ENCODE measurements around the gene TPPP3. TPM values are rescaled to one million over a fixed set of nuclear protein-coding genes. Genes with fewer than 3 reads are reported as not detected.

TPPP3 gene
- total and polyA plus RNA-seq, 9 of the 15 experiments (the other 6 are each of a cell fraction or from before 2014, with no cell fraction given): 0.13 to 0.50 (median 0.36) TPM; not detected in 2

DNA sequence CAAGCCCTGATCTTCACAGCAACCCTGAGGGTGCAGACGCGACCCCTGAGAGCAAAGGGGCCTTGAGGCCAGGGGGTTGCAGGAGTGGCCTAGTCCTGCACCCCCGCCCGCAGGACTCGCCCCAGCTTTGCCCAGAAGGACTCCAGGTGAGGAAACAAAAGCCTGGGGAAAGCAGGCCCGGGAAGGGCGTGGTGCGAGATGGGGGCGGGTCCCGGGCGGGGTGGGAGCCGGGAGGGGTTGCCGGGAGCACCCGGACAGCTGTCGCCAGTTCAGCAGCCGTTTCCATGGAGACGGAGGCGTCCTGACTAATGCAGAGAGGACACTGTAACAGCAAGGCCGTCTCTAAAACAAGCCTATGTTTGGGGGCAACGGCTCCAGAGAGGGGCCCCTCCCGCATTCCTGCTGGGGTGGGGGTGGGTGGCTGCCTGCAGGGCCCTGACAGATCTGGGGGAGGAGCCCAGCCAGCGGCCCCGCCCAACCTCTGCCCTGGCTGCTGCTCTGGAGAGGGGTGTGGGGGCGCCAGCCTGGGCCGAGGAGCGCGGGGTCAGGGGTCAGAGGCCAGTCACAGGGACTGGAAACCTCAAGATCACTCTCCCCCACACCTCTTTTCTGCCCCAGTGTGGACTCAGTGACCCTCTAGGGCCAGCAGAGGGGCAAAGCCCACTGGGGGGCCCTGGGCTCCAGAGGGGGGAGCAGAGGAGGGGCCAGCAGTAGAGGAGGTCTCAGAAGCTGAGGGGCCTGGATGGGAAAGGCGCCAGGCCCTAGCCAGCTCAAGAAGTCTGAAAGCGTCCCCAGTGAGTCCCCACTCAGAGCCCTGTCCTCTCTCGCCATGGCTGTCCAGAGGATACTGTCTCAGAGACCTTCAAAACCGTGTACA is 3.1 kb upstream of the TPPP3 start:
- Histone ChIP-seq H3K4me1 (replicated peaks in 1 of 2; ENCODE audit: control insufficient read depth in 2 of 2, insufficient read depth in 2 of 2, low read length in 2 of 2) (peaks cover 19 to 93% of the 10 kb centered on the region in 2 experiments), H3K4me3 (peak overlapping the region; percentile 23; the same call in 1 of the 2 replicates), H2AFZ (ENCODE audit: low read depth, low read length) (peak overlapping the region; percentile 76), H3K9ac (ENCODE audit: insufficient read depth in 1 of 2, low read depth in 2 of 2, low read length in 2 of 2) (peak overlapping the region in 1 of 2 experiments; percentile 87; a peak in 3 of 4 replicates), H4K20me1 (replicated peaks; ENCODE audit: control insufficient read depth, insufficient read depth, low read length) (no peaks in the 10 kb centered on the region), H3K79me2 (ENCODE audit: control insufficient read depth, insufficient read depth, low read length) (no peaks in the 10 kb centered on the region), H3K9me1 (ENCODE audit: control insufficient read depth, insufficient read depth, low read length) (no peaks in the 10 kb centered on the region), H3K4me2 (ENCODE audit: insufficient read depth, low read length) (peak overlapping the region; percentile 59), H3K36me3 (ENCODE audit: control insufficient read depth, insufficient read depth, low read length) (no peaks in the 10 kb centered on the region), H3K9me3 (replicated peaks; ENCODE audit: control insufficient read depth, insufficient read depth, low read depth, low read length) (no peaks in the 10 kb centered on the region), H3K27me3 (ENCODE audit: control insufficient read depth in 2 of 2, insufficient read depth in 2 of 2, low read length in 2 of 2) (peaks cover 0 to 22% of the 10 kb centered on the region in 2 experiments; a peak in 2 of 5 replicates), H3K27ac (ENCODE audit: extremely low read depth, low read depth, low read length) (peak overlapping the region; percentile 2; the same call in 1 of the 3 replicates)
- in situ Hi-C loops (cut with MboI): no loop called here
- FAIRE-seq: peak; percentile 80
- WGBS (ENCODE audit: insufficient coverage, low coverage, missing lambda C conversion rate): 12% methylated on average over 19 of the region's 31 CpGs
- CTCF ChIA-PET (ENCODE audit: low intra/inter-chr PET ratio): no interaction called here
- ATAC-seq: peak; percentile 79
- DNase-seq (ENCODE audit: extremely low read depth in 1 of 4, low spot score in 3 of 4): peak; percentile 92 to 94 (median 93)
- no TSS peak for BruUV-seq (replicated peaks)
- intact Hi-C loops (cut with micrococcal nuclease): loop anchor here (5.0 to 10.0 kb wide), 2 partner anchors 52 to 134 kb away; no protein-coding TSS in a partner anchor
- POLR2A ChIA-PET: no interaction called here
- TF ChIP-seq TEAD4 (IDR thresholded peaks at IDR 0.05; ENCODE audit: low read length) (peak; percentile 46; the same call in 1 of the 2 replicates), TEAD4 (CRISPR knock-in tag; IDR thresholded peaks at IDR 0.05; ENCODE audit: borderline replicate concordance) (no peak), TEAD1 (CRISPR knock-in tag; IDR thresholded peaks at IDR 0.05) (0 out of 4 replicates have a peak, but pooled peaks of 1 of the 2 experiments have one; percentile 11), FOXJ3 (CRISPR knock-in tag; IDR thresholded peaks at IDR 0.05) (peak; percentile 80), RCOR1 (IDR thresholded peaks at IDR 0.05; ENCODE audit: borderline replicate concordance in 1 of 2, low read depth in 2 of 2, low read length in 2 of 2) (0 out of 4 replicates have a peak, but pooled peaks of 1 of the 2 experiments have one; percentile 25), PHF8 (IDR thresholded peaks at IDR 0.05; ENCODE audit: borderline replicate concordance, low read length) (peak; percentile 12; the same call in 1 of the 2 replicates), MEIS2 (IDR thresholded peaks at IDR 0.05; ENCODE audit: partially characterized antibody) (peak; percentile 50), NRF1 (conservative IDR thresholded peaks at IDR 0.05 in 1 of 2, IDR thresholded peaks at IDR 0.05 in 1 of 2) (0 out of 4 replicates have a peak, but pooled peaks have one; percentile 10 to 17), MXI1 (IDR thresholded peaks at IDR 0.05; ENCODE audit: low read depth, low read length) (peak; percentile 77), EHMT2 (IDR thresholded peaks at IDR 0.05) (no peak), CBX3 (IDR thresholded peaks at IDR 0.05; ENCODE audit: borderline replicate concordance in 1 of 2, low read length in 2 of 2) (no peak), FOXJ2 (tag; IDR thresholded peaks at IDR 0.05) (peak; percentile 98)
- TF ChIP-seq, protein P1, sequence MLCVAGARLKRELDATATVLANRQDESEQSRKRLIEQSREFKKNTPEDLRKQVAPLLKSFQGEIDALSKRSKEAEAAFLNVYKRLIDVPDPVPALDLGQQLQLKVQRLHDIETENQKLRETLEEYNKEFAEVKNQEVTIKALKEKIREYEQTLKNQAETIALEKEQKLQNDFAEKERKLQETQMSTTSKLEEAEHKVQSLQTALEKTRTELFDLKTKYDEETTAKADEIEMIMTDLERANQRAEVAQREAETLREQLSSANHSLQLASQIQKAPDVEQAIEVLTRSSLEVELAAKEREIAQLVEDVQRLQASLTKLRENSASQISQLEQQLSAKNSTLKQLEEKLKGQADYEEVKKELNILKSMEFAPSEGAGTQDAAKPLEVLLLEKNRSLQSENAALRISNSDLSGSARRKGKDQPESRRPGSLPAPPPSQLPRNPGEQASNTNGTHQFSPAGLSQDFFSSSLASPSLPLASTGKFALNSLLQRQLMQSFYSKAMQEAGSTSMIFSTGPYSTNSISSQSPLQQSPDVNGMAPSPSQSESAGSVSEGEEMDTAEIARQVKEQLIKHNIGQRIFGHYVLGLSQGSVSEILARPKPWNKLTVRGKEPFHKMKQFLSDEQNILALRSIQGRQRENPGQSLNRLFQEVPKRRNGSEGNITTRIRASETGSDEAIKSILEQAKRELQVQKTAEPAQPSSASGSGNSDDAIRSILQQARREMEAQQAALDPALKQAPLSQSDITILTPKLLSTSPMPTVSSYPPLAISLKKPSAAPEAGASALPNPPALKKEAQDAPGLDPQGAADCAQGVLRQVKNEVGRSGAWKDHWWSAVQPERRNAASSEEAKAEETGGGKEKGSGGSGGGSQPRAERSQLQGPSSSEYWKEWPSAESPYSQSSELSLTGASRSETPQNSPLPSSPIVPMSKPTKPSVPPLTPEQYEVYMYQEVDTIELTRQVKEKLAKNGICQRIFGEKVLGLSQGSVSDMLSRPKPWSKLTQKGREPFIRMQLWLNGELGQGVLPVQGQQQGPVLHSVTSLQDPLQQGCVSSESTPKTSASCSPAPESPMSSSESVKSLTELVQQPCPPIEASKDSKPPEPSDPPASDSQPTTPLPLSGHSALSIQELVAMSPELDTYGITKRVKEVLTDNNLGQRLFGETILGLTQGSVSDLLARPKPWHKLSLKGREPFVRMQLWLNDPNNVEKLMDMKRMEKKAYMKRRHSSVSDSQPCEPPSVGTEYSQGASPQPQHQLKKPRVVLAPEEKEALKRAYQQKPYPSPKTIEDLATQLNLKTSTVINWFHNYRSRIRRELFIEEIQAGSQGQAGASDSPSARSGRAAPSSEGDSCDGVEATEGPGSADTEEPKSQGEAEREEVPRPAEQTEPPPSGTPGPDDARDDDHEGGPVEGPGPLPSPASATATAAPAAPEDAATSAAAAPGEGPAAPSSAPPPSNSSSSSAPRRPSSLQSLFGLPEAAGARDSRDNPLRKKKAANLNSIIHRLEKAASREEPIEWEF (CRISPR knock-in tag; IDR thresholded peaks at IDR 0.05): no peak
- TF ChIP-seq, protein P2, sequence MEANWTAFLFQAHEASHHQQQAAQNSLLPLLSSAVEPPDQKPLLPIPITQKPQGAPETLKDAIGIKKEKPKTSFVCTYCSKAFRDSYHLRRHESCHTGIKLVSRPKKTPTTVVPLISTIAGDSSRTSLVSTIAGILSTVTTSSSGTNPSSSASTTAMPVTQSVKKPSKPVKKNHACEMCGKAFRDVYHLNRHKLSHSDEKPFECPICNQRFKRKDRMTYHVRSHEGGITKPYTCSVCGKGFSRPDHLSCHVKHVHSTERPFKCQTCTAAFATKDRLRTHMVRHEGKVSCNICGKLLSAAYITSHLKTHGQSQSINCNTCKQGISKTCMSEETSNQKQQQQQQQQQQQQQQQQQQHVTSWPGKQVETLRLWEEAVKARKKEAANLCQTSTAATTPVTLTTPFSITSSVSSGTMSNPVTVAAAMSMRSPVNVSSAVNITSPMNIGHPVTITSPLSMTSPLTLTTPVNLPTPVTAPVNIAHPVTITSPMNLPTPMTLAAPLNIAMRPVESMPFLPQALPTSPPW (CRISPR knock-in tag; IDR thresholded peaks at IDR 0.05): peak; percentile 77

All from K562 (cell line).